ENCODE data around the gene MATN3. TPM values are rescaled to one million over a fixed set of nuclear protein-coding genes. Genes with fewer than 3 reads are reported as not detected.

The MATN3 gene
- total and polyA plus RNA-seq, 7 donors = 0.32 to 0.82 (median 0.55) TPM; not detected in 2

DNA sequence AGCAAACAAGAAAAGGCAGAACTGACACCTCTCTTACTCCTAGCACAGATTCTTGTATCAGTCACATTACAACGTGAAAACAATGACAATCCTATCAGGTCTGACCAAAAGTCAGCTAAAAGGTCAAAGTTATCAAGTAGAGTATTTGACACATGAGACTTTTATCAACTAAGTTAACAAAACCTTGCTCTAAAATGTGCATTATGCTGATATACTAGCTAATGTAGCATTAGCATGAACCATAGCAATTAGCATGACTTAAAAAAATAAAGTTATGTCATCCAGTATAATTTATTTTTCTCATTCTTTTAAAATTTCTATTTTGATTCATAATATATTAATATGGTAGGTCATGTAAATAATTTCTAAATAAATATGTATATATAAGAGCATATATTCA, 69.3 kb downstream of the MATN3 start:
- Histone ChIP-seq H3K9me3 (no peaks in the 10 kb centered on the region), H3K4me1 (peaks cover 0 to 8% (median 3%) of the 10 kb centered on the region in 4 donors), H3K36me3 (peaks cover 0 to 21% (median 0%) of the 10 kb centered on the region in 4 donors), H3K27ac (no peak overlapping the region), H3K27me3 (no peaks in the 10 kb centered on the region), H3K4me3 (no peak overlapping the region)
- intact Hi-C loops (cut with DNase I) = no loop called here
- DNase-seq = no peak
- TF ChIP-seq POLR2AphosphoS5 (IDR thresholded peaks at IDR 0.05) = no peak
- TF ChIP-seq CTCF (IDR thresholded peaks at IDR 0.05) = no peak
- no peak for TF ChIP-seq EP300 (IDR thresholded peaks at IDR 0.05)
- TF ChIP-seq POLR2A (IDR thresholded peaks at IDR 0.05) = no peak
- 64 to 89% methylated on average over 1 of the region's 1 CpG for whole genome bisulfite sequencing, 2 donors

DNA sequence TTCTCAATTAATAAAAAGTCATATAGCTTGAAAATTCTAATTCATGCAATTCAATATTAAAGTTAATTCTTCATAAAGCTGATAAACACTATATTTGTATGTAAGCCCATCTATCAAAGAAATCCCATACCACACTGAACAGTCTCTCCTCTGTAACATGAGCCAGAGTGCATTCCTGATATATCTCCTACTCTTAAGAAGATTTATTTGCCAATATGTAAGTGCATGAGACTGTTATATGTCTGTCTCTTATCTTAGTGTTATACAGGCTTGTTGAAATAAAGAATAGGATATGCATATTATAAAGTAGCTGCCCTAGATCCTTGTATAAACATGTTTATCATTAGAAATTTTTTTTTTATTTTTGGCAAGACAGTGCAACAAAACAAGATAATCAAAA, 70.3 kb downstream of the MATN3 start:
- no peaks in the 10 kb centered on the region for H3K27me3 ChIP-seq
- no peak overlapping the region for H3K4me3 ChIP-seq
- peaks cover 0 to 31% (median 0%) of the 10 kb centered on the region in 4 donors for H3K36me3 ChIP-seq
- TF ChIP-seq POLR2A (IDR thresholded peaks at IDR 0.05) (no peak), EP300 (IDR thresholded peaks at IDR 0.05) (no peak), POLR2AphosphoS5 (IDR thresholded peaks at IDR 0.05) (no peak), CTCF (IDR thresholded peaks at IDR 0.05) (no peak)
- no peaks in the 10 kb centered on the region for H3K9me3 ChIP-seq
- no peak overlapping the region for H3K27ac ChIP-seq
- intact Hi-C loops (cut with DNase I) = no loop called here
- peaks cover 0 to 3% (median under 1%) of the 10 kb centered on the region in 4 donors for H3K4me1 ChIP-seq
- DNase-seq = no peak

Other genes with a start within 250 kb of the MATN3 start
- gene TTC32, start 110.7 kb downstream of the MATN3 start, total RNA-seq = 10 to 100 TPM in 3 of 4 donors, 1 to 10 TPM in 1; 7.3 to 20.5 (median 12.8) TPM
- gene TTC32, start 110.7 kb downstream of the MATN3 start, polyA plus RNA-seq = 10 to 100 TPM; 11.1 to 21.6 (median 16.2) TPM
- gene WDR35, start 22.6 kb downstream of the MATN3 start, total RNA-seq = 10 to 100 TPM in 3 of 4 donors, 1 to 10 TPM in 1; 7.2 to 15.5 (median 11.9) TPM
- 1 to 10 TPM in 1 of 3 donors, under 1 TPM in 2; 0.46 to 2.2 (median 0.60) TPM for gene WDR35, start 22.6 kb downstream of the MATN3 start, polyA plus RNA-seq
- 100 to 1,000 TPM; 181 to 246 (median 227) TPM for gene LAPTM4A, start 39.0 kb upstream of the MATN3 start, total RNA-seq
- 100 to 1,000 TPM in 1 of 3 donors, 10 to 100 TPM in 2; 59.2 to 192 (median 62.5) TPM for gene LAPTM4A, start 39.0 kb upstream of the MATN3 start, polyA plus RNA-seq
- 1 to 10 TPM in 1 of 4 donors, under 1 TPM in 2, not detected in 1; 0.33 to 1.5 (median 0.36) TPM for gene SDC1, start 212.5 kb upstream of the MATN3 start, total RNA-seq
- gene SDC1, start 212.5 kb upstream of the MATN3 start, polyA plus RNA-seq = 100 to 1,000 TPM in 1 of 3 donors, 10 to 100 TPM in 2; 14.4 to 104 (median 19.4) TPM